ENCODE results near the gene ARSB.
A peak's percentile ranks its signal among the peaks of the same experiment; 100 is the strongest.

The ARSB gene
- total RNA-seq, result 12.2 to 16.9 (median 14.6) reads per million in 4 donors

- peak in 4 of 5 donors; percentile 14 to 75 (median 33) for DNase-seq
Measured at GRCh38 chr5:78985116-78985724, at the start of gene ARSB. ARSB (minus strand) TSS chr5:78985310; CDS start chr5:78985248, 62 bp downstream.

- no peak for DNase-seq
Measured at GRCh38 chr5:79032782-79033181, 47.7 kb upstream of the ARSB start.

- DNase-seq, result no peak
Measured at GRCh38 chr5:79032031-79032695, 47.1 kb upstream of the ARSB start.

- no peak for DNase-seq
Measured at GRCh38 chr5:79031485-79031867, 46.4 kb upstream of the ARSB start.

GRCh38 chr5:79030663-79031484 lies 45.8 kb upstream of the ARSB start:
- no peak for DNase-seq

- peak in 4 of 5 donors; percentile 21 to 28 (median 26) for DNase-seq
Measured at GRCh38 chr5:79025054-79025472, 40.0 kb upstream of the ARSB start.

GRCh38 chr5:79023947-79024346 lies 38.8 kb upstream of the ARSB start:
- no peak for DNase-seq

- DNase-seq, result no peak
Measured at GRCh38 chr5:79023348-79023747, 38.2 kb upstream of the ARSB start.

- no peak for DNase-seq
Measured at GRCh38 chr5:79022771-79023170, 37.7 kb upstream of the ARSB start.

GRCh38 chr5:79021753-79022152 lies 36.6 kb upstream of the ARSB start:
- no peak for DNase-seq

- DNase-seq, result peak in 3 of 5 donors; percentile 2 to 27 (median 8)
Measured at GRCh38 chr5:79020861-79021561, 35.9 kb upstream of the ARSB start.

- DNase-seq, result no peak
Measured at GRCh38 chr5:79014631-79015030, 29.5 kb upstream of the ARSB start.

GRCh38 chr5:79011869-79012268 lies 26.8 kb upstream of the ARSB start:
- DNase-seq, result no peak

GRCh38 chr5:79011219-79011836 lies 26.2 kb upstream of the ARSB start:
- DNase-seq, result no peak

- DNase-seq, result no peak
Measured at GRCh38 chr5:79008362-79008761, 23.3 kb upstream of the ARSB start.

- DNase-seq, result no peak
Measured at GRCh38 chr5:79007872-79008271, 22.8 kb upstream of the ARSB start.

GRCh38 chr5:79005936-79006631 lies 21.0 kb upstream of the ARSB start:
- DNase-seq, result no peak

- no peak for DNase-seq
Measured at GRCh38 chr5:79005151-79005550, 20.0 kb upstream of the ARSB start.

- DNase-seq, result no peak
Measured at GRCh38 chr5:79002374-79002773, 17.3 kb upstream of the ARSB start.

GRCh38 chr5:79001471-79001870 lies 16.4 kb upstream of the ARSB start:
- no peak for DNase-seq

- DNase-seq, result no peak
Measured at GRCh38 chr5:78997090-78997489, 12.0 kb upstream of the ARSB start.

GRCh38 chr5:78995521-78996007 lies 10.5 kb upstream of the ARSB start:
- no peak for DNase-seq

Measured in T-helper 1 cell (primary cell).